ENCODE measurements around the gene CPNE4.

CPNE4 gene

DNA sequence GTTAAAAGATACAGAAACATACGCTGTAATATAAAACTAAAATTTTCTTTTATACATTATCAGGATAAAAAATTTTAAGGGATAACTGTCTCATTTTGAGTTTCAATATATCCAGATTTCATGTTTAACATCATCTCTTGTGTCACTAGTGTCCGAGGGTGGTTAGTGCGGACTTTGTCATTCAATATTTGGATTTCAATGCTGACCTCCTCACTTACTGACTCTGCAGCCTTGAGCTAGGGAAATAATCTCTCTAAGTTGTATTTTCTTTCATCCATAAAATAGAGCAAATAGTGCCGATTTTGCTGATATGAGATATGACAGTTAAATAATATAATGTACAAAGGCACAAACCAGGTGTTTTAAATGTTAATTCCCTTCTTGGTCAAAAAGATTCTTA, 203.2 kb downstream of the CPNE4 start:
- TF ChIP-seq CTCF (IDR thresholded peaks at IDR 0.05; ENCODE audit: unreplicated experiment in 3 of 3), result no peak
- H3K4me3 Mint-ChIP-seq, result no peak overlapping the region
- no peaks in the 10 kb centered on the region for H3K9me3 Mint-ChIP-seq
- no peak overlapping the region for H3K27ac Mint-ChIP-seq
- H3K4me1 Mint-ChIP-seq, result no peaks in the 10 kb centered on the region
- H3K27me3 Mint-ChIP-seq (ENCODE audit: low read depth), result peaks cover 7% of the 10 kb centered on the region
- H3K36me3 Mint-ChIP-seq (ENCODE audit: low read depth), result no peaks in the 10 kb centered on the region

- Mint-ChIP-seq H3K36me3 (ENCODE audit: low read depth) (no peaks in the 10 kb centered on the region), H3K27ac (no peak overlapping the region), H3K4me1 (no peaks in the 10 kb centered on the region), H3K4me3 (no peak overlapping the region), H3K27me3 (ENCODE audit: low read depth) (no peaks in the 10 kb centered on the region), H3K9me3 (no peaks in the 10 kb centered on the region)
- no peak for TF ChIP-seq CTCF (IDR thresholded peaks at IDR 0.05; ENCODE audit: unreplicated experiment in 3 of 3)
Measured at GRCh38 chr3:131821191-131821762, 213.5 kb downstream of the CPNE4 start.

GRCh38 chr3:131819381-131820055, 215.3 kb downstream of the CPNE4 start:
- H3K4me3 Mint-ChIP-seq, result no peak overlapping the region
- H3K36me3 Mint-ChIP-seq (ENCODE audit: low read depth), result no peaks in the 10 kb centered on the region
- no peaks in the 10 kb centered on the region for H3K9me3 Mint-ChIP-seq
- peak overlapping the region in 2 of 3 experiments; percentile 4 to 20 for H3K27ac Mint-ChIP-seq
- H3K4me1 Mint-ChIP-seq, result no peaks in the 10 kb centered on the region
- no peaks in the 10 kb centered on the region for H3K27me3 Mint-ChIP-seq (ENCODE audit: low read depth)
- no peak for TF ChIP-seq CTCF (IDR thresholded peaks at IDR 0.05; ENCODE audit: unreplicated experiment in 3 of 3)

- no peaks in the 10 kb centered on the region for H3K36me3 Mint-ChIP-seq (ENCODE audit: low read depth)
- H3K27ac Mint-ChIP-seq, result no peak overlapping the region
- peaks cover 9% of the 10 kb centered on the region for H3K27me3 Mint-ChIP-seq (ENCODE audit: low read depth)
- no peaks in the 10 kb centered on the region for H3K4me1 Mint-ChIP-seq
- no peaks in the 10 kb centered on the region for H3K9me3 Mint-ChIP-seq
- no peak for TF ChIP-seq CTCF (IDR thresholded peaks at IDR 0.05; ENCODE audit: unreplicated experiment in 3 of 3)
- H3K4me3 Mint-ChIP-seq, result no peak overlapping the region
Measured at GRCh38 chr3:131812433-131812832, 222.4 kb downstream of the CPNE4 start.

GRCh38 chr3:131811481-131811880, 223.3 kb downstream of the CPNE4 start:
- no peaks in the 10 kb centered on the region for H3K36me3 Mint-ChIP-seq (ENCODE audit: low read depth)
- H3K9me3 Mint-ChIP-seq, result no peaks in the 10 kb centered on the region
- H3K4me3 Mint-ChIP-seq, result no peak overlapping the region
- H3K27ac Mint-ChIP-seq, result no peak overlapping the region
- H3K27me3 Mint-ChIP-seq (ENCODE audit: low read depth), result peaks cover 9% of the 10 kb centered on the region
- no peak for TF ChIP-seq CTCF (IDR thresholded peaks at IDR 0.05; ENCODE audit: unreplicated experiment in 3 of 3)
- H3K4me1 Mint-ChIP-seq, result no peaks in the 10 kb centered on the region

DNA sequence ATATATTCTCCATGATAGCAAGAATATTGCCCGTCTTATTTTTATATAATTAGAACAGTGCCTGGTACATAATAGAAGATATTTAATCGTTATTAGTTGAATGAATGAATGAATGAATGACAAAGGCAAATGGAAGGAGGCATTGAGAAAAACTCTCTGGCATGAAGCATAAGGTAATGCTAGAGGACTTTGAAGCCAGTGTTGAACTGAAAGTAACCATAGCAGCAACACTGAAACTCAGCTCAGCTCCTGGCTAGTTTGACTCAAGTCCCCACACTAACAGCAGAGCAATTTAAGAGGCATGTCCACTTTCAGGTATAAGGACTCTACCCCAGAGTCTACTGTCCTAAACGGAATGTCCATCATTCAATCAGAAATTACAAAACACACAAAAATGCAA, 227.0 kb downstream of the CPNE4 start:
- Mint-ChIP-seq H3K4me3 (no peak overlapping the region), H3K4me1 (no peaks in the 10 kb centered on the region), H3K36me3 (ENCODE audit: low read depth) (no peaks in the 10 kb centered on the region), H3K9me3 (no peaks in the 10 kb centered on the region), H3K27me3 (ENCODE audit: low read depth) (peaks cover 9% of the 10 kb centered on the region), H3K27ac (no peak overlapping the region)
- no peak for TF ChIP-seq CTCF (IDR thresholded peaks at IDR 0.05; ENCODE audit: unreplicated experiment in 3 of 3)

All from nephron (organoid).